ENCODE results near the gene RNF14.
"Not testable (repeated sequence)": the region's sequence is repeated elsewhere in the genome, so short reads cannot be mapped to it uniquely, and the experiment has no call there.

RNF14 gene

GRCh38 chr5:141968914-141969608, at the start of gene RNF14:
Gene RNF14 (plus strand): TSS chr5:141969105. CDS start chr5:141973589, 4,484 bp downstream.
- DNase-seq (ENCODE audit: low read depth) = peak; percentile 96

- DNase-seq (ENCODE audit: low read depth) = no peak
These were observed 49.4 kb upstream of the RNF14 start for GRCh38 chr5:141919218-141920119.

GRCh38 chr5:141920771-141921170, 48.1 kb upstream of the RNF14 start:
- no peak for DNase-seq (ENCODE audit: low read depth)

DNA sequence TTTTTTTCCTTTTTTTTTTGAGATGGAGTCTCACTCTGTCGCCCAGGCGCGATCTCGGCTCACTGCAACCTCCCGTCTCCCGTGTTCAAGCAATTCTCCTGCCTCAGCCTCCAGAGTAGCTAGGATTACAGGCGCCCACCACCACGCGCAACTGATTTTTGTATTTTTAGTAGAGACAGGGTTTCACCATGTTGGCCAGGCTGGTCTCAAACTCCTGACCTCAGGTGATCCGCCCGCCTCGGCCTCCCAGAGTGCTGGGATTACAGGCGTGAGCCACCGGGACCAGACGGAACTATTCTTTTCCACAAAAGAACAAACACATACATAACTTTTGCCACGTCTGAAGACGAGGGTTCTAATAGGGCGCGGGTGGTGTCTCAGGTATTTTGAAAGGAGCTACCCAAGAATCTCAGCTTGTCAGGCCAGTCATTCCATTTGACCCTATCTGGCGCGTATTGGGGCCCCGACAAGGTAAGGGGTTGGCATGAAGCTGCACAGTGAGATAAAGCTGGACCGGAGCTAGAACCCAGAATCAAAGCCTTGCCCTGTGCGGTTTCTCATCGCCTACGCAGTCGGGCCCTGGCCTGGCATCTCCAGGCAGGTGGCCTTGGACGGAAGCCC, 46.0 kb upstream of the RNF14 start:
- DNase-seq (ENCODE audit: low read depth) = not testable (repeated sequence)

DNA sequence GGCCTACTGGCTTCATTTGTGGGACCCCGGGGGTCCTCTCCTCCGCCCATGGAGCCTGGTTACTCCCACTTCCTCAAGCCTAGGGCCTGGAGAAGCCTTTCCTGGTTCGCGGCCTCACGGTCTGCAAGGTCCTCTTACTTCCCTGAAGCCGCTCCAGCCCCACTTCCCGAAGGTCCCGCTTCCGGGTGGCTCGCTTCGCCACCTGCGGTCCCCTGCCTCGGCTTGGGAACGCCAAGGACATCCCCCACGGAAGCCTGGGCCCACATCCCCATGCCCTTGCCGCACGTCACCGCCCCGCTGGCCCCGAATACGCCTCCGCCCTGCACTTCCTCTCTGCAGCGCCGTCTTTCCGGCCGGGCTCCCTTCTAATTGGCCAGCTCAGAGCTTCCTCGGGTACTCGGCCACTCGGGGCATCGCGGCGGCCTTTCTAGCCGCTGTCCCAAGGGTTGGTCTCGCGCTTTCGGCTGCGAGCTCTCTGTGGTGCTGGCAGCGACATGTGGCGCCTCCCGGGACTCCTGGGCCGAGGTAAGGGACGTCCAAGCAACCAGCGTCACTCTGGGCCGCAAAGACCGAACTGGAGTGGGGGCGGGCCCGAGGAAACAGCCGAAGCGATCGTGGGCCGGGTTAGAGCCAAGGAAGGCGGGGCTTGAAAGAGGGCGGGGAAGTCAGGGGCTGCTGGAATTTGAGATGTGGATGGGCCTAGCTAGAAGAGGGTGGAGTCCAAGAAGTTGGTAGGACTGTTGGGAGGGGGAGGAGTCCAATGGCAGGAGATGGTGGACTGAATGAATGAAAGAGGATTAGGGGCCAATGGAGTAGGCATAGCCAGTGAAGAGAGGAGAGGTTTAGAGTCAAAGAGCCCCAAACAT, 45.2 kb upstream of the RNF14 start, which contains the start of gene DELE1:
Gene DELE1 (plus strand): TSS at position 424 of the 866 bp plus-strand sequence. CDS start 71 bp downstream, at position 495.
- DNase-seq (ENCODE audit: low read depth) = peak; percentile 94

DNA sequence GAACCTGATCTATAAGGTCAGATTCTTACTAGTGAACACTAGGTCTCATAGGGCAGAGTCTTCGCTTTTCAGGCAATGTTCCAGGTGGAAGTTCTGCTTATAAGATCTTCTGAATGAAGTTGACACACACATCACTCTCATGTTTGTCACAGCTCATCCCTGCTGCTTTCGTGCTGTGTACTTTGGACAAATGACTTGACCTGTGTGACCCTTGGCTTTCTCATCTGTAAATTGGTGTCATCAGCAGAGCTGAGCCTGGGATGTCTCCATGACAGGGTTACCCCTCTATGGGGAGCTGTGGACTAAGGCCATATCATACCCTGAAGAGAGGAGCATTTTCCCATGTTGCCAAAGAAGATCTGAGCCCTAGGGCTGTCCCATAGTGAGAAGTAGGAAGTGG, 42.5 kb upstream of the RNF14 start:
- DNase-seq (ENCODE audit: low read depth) = no peak

GRCh38 chr5:141928051-141928450, 40.9 kb upstream of the RNF14 start:
- no peak for DNase-seq (ENCODE audit: low read depth)

GRCh38 chr5:141929398-141930058, 39.4 kb upstream of the RNF14 start:
- DNase-seq (ENCODE audit: low read depth) = no peak

GRCh38 chr5:141931694-141932093, 37.2 kb upstream of the RNF14 start:
- no peak for DNase-seq (ENCODE audit: low read depth)

DNA sequence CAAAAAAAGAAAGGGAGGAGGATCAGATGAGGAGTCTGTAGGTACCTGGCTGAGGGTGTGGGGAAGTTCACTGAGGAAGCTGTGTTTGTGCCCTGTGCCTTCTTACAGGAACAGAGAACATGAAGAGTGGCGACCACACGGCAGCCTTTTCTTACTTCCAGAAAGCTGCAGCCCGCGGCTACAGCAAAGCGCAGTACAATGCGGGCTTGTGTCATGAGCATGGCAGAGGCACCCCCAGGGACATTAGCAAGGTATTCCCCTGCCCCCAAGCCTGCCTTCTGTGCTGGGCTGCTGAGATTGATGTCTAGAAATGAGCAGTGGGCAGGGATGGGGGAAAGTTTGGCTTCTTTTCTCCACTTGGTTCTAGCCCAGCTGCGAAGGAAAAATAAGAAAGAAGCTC, 35.8 kb upstream of the RNF14 start:
- DNase-seq (ENCODE audit: low read depth) = no peak

GRCh38 chr5:141934099-141934844, 34.6 kb upstream of the RNF14 start:
- no peak for DNase-seq (ENCODE audit: low read depth)

DNA sequence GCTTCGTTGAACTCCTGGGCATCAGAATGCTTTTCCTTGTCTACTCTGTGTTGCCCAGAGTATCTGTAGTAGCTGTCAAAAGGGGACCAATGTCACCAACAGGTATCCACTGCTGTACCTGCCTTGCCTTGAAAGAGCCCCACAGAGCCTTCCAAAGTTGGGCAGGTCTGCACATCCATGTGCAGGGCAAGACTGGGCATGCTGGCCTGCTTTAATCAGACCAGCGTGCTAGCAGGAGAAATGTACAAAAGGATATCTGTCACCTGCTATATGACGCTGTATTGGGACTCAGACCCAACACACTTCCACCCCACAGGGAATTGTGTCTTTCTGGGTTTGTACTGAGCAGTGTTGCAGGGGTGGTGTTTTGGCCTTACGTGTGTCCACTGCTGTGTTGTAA, 33.4 kb upstream of the RNF14 start:
- no peak for DNase-seq (ENCODE audit: low read depth)

GRCh38 chr5:141940695-141941271, 28.1 kb upstream of the RNF14 start:
- DNase-seq (ENCODE audit: low read depth) = no peak

- no peak for DNase-seq (ENCODE audit: low read depth)
These were observed 27.6 kb upstream of the RNF14 start for GRCh38 chr5:141941307-141941706.

DNA sequence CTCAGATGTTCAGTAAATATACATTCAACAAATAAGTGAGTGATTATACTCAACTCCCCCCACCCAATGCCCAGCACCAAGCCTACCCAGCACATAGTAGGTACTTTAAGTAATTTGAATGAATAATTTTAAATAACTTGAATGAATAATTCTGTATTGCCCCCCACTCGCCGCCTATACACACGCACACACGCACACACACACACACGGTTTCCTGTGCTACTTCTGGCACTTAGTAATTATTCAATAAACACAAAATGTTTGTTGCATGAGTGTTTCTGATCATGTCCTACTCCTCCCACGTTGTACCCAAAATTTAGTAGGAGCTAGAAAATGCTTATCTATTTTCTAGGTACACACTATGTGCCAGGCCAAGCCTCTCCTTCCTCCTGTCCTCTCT, 27.1 kb upstream of the RNF14 start:
- no peak for DNase-seq (ENCODE audit: low read depth)

DNA sequence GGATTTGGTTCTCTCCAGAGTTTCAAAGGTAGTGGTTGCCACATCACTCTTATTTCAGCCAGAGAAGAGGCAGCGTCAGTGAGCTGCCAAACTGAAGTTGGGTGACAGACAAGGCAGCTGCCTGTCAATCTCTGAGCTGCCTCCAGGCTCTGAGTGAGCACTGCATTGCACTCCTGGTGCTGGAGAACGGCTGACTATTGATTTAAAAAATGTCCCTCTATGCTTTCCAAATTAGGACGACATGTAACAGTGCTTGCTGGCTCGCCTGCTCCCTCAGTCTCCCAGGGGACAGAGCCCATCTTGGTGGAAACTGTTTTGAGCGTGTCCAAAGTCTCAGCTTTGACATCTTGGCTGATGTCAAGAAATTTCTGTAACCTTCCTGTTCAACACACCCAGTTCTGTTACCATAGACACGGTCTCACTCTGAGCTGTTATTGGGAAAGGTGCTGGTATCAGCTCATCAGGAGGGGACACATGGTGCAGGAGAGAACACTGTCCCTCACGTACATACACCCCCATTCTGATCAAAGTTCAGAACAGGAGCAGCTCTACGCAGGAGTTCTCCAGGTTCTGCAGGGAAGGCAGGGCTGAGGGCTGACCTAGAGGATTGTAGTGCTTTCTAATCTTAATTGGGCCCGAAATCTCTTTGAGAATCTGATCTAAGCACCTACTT, 26.6 kb upstream of the RNF14 start:
- no peak for DNase-seq (ENCODE audit: low read depth)

DNA sequence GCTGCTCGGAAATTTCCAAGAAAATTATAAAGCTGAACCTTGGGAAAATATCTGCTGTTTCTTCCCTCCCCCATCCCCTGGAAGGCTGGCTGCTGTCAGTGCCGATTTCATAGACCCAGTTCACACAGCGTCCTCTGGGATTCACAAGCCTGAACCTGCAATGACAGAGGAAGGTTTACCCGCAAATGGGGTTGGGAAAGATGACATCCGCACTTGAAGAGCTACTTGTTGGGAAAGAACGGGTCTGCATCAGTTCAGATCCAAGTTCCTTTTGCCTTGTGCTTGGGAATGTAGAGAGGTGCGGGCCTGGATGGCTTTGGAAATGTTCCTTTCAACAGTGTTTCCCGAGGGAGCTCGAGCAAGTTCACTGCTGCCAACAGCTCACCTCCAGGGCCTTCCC, 24.8 kb upstream of the RNF14 start:
- DNase-seq (ENCODE audit: low read depth) = no peak

DNA sequence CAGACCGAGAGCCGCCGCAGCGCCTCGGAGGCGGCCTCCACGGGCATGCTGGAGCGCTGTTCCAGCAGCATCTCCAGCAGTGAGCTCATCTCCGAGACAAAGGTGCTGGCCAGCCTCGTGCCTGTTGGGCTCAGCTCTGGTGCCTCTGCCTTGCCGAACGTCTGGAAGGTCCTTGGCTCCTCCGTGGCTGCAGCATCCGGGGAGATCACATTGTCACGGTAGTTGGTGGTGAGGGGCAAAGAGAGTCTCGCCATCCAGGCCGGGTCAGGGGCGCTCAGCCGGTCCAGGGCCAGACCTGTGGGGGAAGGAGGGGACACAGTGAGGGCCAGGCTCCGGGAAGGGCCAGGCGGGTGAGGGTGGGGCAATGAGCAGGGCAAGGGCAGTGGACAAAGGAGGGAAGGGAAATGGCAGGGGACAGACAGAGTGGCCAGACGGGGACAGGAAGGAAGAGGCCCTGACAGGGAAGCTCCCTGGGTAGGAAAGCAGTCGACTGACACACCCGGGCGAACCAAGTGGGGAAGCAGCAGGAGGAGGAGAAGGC, 23.3 kb upstream of the RNF14 start:
- no peak for DNase-seq (ENCODE audit: low read depth)

DNA sequence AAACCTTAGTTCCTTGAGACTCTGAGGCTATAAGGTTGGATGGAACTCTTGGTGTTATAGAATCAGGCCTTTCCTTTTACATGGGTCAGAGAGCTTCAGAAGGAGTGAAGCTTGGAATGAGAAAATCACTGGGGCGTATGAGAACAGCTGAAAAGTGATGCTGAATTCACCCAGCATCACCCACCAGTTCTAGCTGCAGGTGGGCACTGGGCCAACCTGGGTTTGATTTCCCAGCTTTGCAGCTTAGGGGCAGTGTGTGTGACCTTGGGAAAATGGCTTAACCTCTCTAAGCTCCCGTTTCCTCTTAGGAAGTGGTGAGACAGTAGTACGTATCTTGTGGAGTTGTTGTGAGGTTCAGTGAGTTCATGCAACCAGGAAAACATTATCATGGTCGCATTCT, 21.6 kb upstream of the RNF14 start:
- DNase-seq (ENCODE audit: low read depth) = no peak

All from activated T-cell treated with anti-CD3 and anti-CD28 coated beads for 48 hours (primary cell).